Neural crest cell (in vitro differentiated cells): ENCODE data around the gene ADAMTS13. TPM values are rescaled to one million over a fixed set of nuclear protein-coding genes. Genes with fewer than 3 reads are reported as not detected.

Experiments used
- DNase-seq: peaks from one replicate; pipeline ENCODE4 v3.0.0; 2021; ENCODE audit warnings: low read depth, mixed read lengths, low spot score
- H3K27ac Mint-ChIP-seq: one replicate; pipeline ENCODE4 v1.8.0; 2021; ENCODE audit warnings: mild to moderate bottlenecking, mixed read lengths; ENCODE audit not compliant: unreplicated experiment
- H3K27me3 Mint-ChIP-seq: 2 replicates; pipeline ENCODE4 v1.8.0; 2021; ENCODE audit warnings: low read depth, mild to moderate bottlenecking, mixed read lengths
- H3K36me3 Mint-ChIP-seq: 2 replicates; pipeline ENCODE4 v1.8.0; 2021; ENCODE audit warnings: low read depth, mild to moderate bottlenecking, mixed read lengths
- H3K4me1 Mint-ChIP-seq: 2 replicates; pipeline ENCODE4 v1.8.0; 2021; ENCODE audit warnings: mixed read lengths
- H3K4me3 Mint-ChIP-seq: one replicate; pipeline ENCODE4 v1.8.0; 2021; ENCODE audit warnings: mild to moderate bottlenecking, mixed read lengths
- H3K9me3 Mint-ChIP-seq: 2 replicates; pipeline ENCODE4 v1.8.0; 2021; ENCODE audit warnings: mixed read lengths
- CTCF ChIP-seq: fragments of 200-600 bp; sonication (generic); conservative IDR thresholded peaks from 2 replicates; pipeline ENCODE4 v1.5.0; 2021; ENCODE audit warnings: antibody characterized with exemption, mild to moderate bottlenecking
- total RNA-seq: library from RNA; stranded (reverse); gene quantifications from 2 replicates; pipeline ENCODE4 v1.2.1, GENCODE V29; 2021

The ADAMTS13 gene
- total RNA-seq, 1 donor from 2014 or later, result 6.0 TPM

DNA sequence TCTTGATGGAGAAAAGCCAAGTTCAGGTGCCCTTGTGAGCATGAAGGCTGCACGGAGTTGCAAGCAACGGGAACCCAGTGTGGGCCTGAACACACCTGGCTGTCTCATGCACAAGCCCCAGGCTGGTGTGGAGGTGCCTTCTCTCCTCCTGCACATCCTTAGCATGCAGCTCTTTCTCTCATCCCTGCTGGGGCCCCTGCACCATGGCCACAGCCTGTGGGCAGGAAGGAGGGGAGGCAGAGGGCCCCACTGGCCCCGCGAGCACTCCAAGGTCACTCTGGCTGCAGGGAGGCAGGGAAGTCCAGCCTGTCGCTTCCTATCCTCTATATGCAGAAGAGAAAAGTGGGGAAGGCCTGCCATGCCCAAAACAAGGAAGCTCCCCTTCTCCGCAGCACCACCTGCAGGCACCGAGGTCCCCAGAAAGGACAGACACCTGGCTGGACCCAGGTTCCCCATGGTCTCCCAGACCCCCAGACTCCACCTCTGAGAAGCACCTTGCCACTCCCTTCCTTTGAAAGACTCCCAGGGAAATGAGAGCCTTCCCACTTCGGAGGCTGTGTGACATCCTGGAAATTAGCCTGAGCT, 27.4 kb upstream of the ADAMTS13 start:
- DNase-seq, result no peak
- Mint-ChIP-seq H3K9me3 (no peaks in the 10 kb centered on the region), H3K36me3 (no peaks in the 10 kb centered on the region), H3K4me1 (no peaks in the 10 kb centered on the region), H3K4me3 (no peak overlapping the region), H3K27me3 (peaks cover 9% of the 10 kb centered on the region), H3K27ac (no peak overlapping the region)
- TF ChIP-seq CTCF, result no peak

GRCh38 chr9:133396952-133397351, 25.2 kb upstream of the ADAMTS13 start:
- DNase-seq, result peak; percentile 50
- TF ChIP-seq CTCF, result peak; percentile 35
- Mint-ChIP-seq H3K27ac (no peak overlapping the region), H3K27me3 (peaks cover 9% of the 10 kb centered on the region), H3K4me3 (peak overlapping the region; percentile 25), H3K9me3 (no peaks in the 10 kb centered on the region), H3K36me3 (no peaks in the 10 kb centered on the region), H3K4me1 (no peaks in the 10 kb centered on the region)

DNA sequence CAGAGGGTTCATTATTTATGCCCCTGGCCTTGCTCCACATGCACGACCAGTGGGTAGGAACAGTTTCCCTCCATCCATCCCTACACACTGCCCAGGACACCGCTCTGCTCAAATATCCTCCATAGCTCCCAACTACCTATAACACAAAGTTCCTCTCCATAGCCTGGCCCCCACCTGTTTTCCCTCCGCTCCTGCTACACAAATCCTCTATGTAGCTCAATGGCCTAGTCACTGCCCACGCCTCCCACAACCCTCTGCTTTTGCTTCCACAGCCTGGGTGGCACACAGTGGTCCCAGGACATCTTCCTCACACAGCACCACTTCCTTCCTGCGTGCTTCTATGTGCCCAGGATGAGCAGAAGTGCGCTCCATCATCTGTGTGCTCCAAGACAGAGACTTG, 24.8 kb upstream of the ADAMTS13 start:
- Mint-ChIP-seq H3K27ac (no peak overlapping the region), H3K4me3 (peak overlapping the region; percentile 25), H3K9me3 (no peaks in the 10 kb centered on the region), H3K36me3 (no peaks in the 10 kb centered on the region), H3K27me3 (peaks cover 9% of the 10 kb centered on the region), H3K4me1 (no peaks in the 10 kb centered on the region)
- DNase-seq, result no peak
- TF ChIP-seq CTCF, result no peak

DNA sequence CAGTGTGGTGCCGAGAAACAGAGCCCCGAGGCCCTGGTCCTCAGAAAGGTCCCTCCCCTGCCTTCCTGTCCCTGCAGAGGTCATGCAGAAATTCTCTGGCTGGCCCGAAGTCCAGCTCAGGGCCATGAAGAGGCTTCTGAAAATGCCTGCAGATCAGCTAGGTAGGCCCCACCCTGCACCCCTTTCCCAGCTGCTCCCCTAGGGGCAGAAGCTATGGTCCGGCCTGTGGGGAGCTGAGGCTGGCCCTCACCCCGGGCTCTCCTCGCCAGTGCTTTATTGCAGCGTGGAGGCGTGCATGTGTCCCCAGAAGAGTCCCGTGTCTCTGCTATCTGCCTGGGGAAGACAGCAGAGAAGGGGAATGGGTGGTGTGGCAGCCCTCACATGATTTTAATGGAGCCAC, 24.3 kb upstream of the ADAMTS13 start:
- no peak for DNase-seq
- no peak for TF ChIP-seq CTCF

DNA sequence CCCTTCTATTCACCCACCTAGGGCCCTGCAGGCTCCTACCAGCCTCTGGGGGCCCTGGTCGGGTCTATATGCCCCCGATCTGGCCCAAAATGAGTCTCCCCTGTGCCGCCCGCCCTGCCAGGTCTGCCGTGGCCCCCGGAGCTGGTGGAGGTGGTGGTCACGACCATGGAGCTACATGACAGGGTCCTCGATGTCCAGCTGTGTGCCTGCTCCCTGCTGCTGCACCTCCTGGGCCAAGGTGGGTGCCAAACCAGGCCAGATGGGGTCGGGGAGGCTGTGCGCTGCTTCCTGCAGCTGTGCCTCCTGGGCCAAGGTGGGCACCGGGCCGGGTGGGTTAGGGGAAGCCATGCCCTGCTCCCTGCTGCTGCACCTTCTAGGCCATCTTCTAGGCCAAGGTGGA, 21.9 kb upstream of the ADAMTS13 start:
- H3K4me3 Mint-ChIP-seq, result no peak overlapping the region
- no peaks in the 10 kb centered on the region for H3K4me1 Mint-ChIP-seq
- DNase-seq, result no peak
- no peaks in the 10 kb centered on the region for H3K9me3 Mint-ChIP-seq
- H3K36me3 Mint-ChIP-seq, result no peaks in the 10 kb centered on the region
- H3K27ac Mint-ChIP-seq, result no peak overlapping the region
- H3K27me3 Mint-ChIP-seq, result peaks cover 4% of the 10 kb centered on the region
- TF ChIP-seq CTCF, result no peak

More for the DNA sequence above, 24.3 kb upstream of the ADAMTS13 start:
- Mint-ChIP-seq H3K36me3 (no peaks in the 10 kb centered on the region), H3K9me3 (no peaks in the 10 kb centered on the region), H3K27ac (no peak overlapping the region), H3K27me3 (peaks cover 9% of the 10 kb centered on the region), H3K4me1 (no peaks in the 10 kb centered on the region), H3K4me3 (no peak overlapping the region)
